Measurements from ENCODE around the gene TOMM7.

GRCh38 chr7:22842383-22842941 is 19.8 kb upstream of the TOMM7 start:
- no peak for TF ChIP-seq POLR2A (IDR thresholded peaks at IDR 0.05; ENCODE audit: extremely low read depth, insufficient read length)
- TF ChIP-seq, protein P1, sequence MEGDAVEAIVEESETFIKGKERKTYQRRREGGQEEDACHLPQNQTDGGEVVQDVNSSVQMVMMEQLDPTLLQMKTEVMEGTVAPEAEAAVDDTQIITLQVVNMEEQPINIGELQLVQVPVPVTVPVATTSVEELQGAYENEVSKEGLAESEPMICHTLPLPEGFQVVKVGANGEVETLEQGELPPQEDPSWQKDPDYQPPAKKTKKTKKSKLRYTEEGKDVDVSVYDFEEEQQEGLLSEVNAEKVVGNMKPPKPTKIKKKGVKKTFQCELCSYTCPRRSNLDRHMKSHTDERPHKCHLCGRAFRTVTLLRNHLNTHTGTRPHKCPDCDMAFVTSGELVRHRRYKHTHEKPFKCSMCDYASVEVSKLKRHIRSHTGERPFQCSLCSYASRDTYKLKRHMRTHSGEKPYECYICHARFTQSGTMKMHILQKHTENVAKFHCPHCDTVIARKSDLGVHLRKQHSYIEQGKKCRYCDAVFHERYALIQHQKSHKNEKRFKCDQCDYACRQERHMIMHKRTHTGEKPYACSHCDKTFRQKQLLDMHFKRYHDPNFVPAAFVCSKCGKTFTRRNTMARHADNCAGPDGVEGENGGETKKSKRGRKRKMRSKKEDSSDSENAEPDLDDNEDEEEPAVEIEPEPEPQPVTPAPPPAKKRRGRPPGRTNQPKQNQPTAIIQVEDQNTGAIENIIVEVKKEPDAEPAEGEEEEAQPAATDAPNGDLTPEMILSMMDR (IDR thresholded peaks at IDR 0.05; ENCODE audit: low read depth, low read length): no peak
